GM23338 (cell line): ENCODE measurements around the gene POLR2H.

Experiments
- CREB1 ChIP-seq: fragments of 250-450 bp; sonication (Bioruptor Pico); IDR thresholded peaks from 2 replicates; pipeline ENCODE4 v1.5.0; 2020; ENCODE audit warnings: low read depth, mild to moderate bottlenecking, moderate library complexity
- EZH2phosphoT487 ChIP-seq: fragments of 200-600 bp; sonication (generic); IDR thresholded peaks from one replicate; pipeline ENCODE4 v1.8.1; 2018; ENCODE audit warnings: antibody characterized with exemption; ENCODE audit not compliant: unreplicated experiment

- no peak for TF ChIP-seq CREB1 (CRISPR knock-in tag)
- TF ChIP-seq EZH2phosphoT487 = no peak
Measured at GRCh38 chr3:184368586-184369183, 7.2 kb downstream of the POLR2H start.
